HG02973 (cell line): ENCODE results near the gene SERPINF2.
"Not testable (repeated sequence)": the region's sequence is repeated elsewhere in the genome, so short reads cannot be mapped to it uniquely, and the experiment has no call there.

Experiments used
- ATAC-seq: cut with Tn5 transposase; IDR thresholded peaks from one replicate; pipeline ENCODE4 v1.9.1; 2021; ENCODE audit warnings: moderate library complexity; ENCODE audit not compliant: unreplicated experiment

The SERPINF2 gene

DNA sequence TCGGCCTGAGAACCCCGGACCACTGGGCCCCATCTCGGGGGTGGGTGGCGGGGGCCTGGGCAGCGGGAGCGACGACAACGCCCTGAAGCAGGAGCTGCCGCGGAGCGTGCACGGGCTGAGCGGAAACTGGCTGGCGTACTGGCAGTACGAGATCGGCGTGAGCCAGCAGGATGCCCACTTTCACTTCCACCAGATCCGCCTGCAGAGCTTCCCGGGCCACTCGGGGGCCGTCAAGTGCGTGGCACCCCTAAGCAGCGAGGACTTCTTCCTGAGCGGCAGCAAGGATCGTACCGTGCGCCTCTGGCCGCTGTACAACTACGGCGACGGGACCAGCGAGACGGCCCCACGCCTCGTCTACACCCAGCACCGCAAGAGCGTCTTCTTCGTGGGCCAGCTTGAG is 8.9 kb upstream of the SERPINF2 start:
- no peak for ATAC-seq

DNA sequence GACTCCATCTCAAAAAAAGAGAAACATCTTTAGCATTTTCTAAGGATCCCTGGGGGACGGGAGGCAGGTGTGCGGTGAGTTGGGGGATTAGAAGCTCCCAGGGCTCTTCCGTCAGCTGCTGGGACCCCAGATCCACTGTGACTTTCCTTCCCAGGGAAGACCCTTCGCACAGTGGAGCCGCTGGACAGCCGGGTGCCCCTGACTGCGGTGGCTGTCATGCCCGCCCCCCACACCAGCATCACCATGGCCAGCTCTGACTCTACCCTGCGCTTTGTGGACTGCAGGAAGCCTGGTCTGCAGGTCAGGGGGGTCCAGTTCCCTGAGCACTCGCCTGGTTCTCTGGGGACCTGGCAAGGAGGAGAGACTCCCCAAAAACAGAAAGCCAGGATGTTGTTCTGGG is 7.3 kb upstream of the SERPINF2 start:
- ATAC-seq, result no peak

DNA sequence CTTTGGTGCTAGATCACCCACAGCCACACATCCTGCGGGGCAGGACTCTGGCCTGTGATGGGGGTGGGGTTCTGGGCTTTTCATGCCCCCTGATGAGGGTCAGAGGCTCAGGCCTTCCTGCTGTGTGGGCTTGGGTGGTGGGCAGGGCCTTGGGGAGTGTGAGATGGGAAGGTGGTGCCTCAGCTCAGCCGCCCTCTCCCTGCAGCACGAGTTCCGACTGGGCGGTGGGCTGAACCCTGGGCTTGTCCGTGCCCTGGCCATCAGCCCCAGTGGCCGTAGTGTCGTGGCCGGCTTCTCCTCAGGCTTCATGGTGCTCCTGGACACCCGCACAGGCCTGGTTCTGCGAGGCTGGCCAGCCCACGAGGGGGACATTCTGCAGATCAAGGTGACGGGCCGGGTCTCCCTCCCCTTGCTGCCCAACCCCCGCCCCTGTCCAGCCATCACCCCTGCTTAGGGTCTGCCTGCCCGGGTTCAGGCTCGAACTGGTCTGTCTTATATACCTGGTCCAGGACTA is 6.8 kb upstream of the SERPINF2 start:
- ATAC-seq, result no peak

DNA sequence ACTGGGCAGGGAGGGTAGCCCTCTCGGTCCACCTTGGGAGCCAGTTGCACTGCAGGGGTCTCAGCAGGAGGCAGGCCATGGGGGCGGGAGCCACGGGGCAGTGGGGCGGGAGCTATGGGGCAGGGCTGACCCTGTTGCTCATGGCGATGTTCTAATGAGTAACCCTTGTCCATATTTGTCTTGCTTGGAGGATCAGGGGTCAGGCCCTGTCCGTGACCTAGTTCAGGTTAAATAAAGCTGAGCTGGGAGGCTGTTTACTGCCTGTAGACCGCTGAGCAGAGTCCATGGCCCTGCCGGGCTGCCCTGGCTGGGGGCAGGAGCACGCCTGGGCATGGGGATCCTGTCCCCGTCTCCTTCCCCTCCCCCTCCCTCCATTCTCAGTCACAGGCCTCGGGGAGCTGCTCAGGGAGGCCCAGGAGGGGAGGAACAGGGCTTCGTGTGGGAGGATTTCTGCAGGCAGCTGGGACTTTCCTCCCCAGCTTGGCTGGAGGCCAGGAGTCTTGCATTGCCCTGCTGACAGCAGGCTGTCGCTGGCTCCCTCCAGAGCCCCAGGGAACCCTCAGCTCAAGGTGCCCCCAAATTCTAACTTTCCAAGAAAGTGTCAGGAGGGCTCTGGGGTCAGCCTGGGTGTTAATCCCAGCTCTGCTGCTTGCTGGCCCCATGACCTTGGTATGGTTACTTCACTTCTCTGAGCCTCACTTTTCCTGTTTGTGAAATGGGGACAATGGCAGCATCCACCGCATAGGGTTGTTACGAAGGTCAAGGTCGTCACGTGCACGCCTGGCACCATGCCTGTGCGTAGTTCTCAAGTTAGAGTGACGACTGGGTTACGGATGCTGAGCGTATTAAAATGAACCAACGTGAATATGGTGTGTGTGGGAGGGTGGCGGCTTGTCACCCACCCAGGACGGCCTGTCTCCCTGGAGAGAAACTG is 6.1 kb upstream of the SERPINF2 start:
- ATAC-seq, result no peak

DNA sequence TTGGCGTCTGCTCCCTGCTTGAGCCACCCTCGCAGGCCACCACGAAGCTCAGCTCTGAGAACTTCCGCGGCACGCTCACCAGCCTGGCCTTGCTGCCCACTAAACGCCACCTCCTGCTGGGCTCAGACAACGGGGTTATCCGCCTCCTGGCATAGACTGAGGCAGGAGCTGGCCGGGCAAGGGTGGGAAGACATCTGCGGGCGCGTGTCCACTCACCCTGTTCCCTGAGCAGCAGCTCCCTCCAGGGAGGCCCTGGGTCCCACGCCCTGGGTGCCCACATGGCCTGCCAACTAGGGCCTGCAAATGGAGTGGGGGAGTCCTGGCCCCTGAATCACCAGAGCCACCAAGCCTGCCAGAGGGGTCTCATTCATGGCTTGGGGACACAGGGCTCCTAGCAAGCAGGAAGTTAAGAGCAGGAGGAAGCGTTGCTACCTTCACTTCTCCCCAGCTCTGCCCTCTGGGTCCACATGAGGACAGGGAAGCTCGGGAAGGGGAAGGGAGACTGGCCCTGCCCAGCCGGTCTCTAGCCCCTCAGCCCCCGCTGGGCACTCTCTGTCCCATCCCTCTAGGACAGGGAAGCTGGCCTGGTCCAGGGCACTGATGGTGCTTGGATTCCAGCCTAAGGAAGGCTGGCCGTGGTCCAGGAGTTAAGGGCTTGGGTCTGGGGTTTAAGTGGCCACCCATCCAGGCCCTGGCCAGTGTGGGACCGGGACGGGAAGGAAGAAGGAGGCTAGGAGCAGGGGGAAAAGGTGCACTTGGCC is 5.0 kb upstream of the SERPINF2 start:
- no peak for ATAC-seq

DNA sequence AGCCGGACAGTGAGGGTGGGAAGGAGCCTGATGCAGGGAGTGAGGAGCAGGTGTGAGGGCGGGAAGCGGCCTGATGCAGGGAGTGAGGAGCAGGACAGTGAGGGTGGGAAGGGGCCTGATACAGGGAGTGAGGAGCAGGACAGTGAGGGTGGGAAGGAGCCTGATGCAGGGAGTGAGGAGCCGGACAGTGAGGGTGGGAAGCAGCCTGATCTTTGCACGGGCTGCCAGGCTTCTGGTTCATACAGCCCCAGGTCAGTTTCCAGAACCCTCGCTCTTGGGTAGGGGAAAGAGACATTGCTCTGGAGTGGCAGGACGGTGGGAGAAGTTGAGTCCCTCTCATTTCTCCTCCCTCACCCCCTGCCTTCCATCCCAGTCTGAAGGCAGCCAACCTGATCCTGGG is 772 bp upstream of the SERPINF2 start:
- not testable (repeated sequence) for ATAC-seq

DNA sequence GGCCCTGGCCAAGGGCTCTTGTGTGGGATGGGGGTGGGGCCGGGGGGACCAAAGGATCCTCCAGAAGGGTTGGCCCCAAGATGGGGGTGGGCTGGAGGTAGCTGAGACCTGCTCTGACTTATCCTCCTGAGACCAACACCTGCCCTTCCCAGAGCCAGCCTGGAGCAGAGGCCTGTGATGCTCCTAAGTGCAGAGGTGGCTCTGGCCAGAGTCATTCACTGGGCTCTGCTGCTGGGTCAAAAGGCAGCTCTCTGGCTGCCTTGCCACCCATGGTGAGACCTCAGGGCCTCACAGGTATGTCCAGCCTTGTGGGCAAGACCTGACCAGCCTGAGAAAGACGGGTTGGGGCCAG is 393 bp downstream of the SERPINF2 start:
- ATAC-seq, result no peak

DNA sequence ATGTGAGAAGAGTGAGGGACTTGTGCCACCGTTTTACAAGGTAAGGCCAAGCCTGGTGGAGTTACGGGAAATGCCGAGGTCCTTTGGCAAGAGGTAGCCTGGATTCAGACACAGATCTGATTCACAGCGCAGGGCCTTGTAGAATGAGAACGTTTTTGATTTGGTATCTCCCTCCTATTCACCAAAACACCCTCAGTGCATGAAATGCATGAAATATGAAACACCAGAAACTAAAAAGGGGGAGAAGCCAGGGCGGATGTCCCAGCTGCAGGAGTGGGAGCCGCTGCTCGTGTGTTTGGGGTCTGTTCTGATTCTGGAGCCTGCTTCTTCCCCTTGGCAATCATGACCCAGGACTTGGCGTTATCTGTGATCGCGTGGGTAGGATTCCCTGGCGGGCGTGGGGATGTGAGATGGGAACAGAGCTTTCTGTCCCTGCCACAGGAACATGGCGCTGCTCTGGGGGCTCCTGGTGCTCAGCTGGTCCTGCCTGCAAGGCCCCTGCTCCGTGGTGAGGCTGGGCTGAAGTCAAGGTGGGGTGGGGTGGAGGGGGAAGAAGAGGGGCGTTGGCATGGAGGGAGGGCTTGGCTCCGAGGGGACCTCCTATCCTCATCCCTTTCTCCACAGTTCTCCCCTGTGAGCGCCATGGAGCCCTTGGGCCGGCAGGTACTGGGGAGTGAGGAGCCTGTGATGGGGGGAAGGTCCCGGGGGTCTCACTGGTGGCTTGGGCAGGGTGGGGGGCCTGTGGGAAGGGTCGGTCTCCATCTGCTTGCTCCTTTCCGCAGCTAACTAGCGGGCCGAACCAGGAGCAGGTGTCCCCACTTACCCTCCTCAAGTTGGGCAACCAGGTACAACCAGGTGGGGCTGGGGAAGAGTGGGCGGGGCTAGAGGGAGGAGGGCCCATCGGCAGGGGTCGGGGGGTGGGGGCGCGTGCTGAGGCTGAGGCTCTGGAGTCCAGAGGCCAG is 2.2 kb downstream of the SERPINF2 start:
- no peak for ATAC-seq

DNA sequence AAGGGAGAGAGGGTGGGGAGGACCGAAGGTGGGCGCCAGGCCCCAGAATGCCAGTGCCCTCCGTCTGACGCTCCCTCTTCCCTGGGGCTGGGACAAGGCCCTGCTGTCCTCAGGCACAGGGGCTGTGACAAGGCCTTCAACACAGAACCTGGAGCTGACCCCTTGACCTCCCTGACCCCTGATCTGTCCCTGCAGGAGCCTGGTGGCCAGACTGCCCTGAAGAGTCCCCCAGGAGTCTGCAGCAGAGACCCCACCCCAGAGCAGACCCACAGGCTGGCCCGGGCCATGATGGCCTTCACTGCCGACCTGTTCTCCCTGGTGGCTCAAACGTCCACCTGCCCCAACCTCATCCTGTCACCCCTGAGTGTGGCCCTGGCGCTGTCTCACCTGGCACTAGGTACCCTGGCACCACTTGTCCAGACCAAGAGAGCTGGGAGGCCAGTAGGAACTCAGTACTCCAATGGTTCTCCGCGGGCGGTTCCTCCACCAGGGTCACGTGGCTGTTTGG is 2.9 kb downstream of the SERPINF2 start:
- ATAC-seq, result no peak

DNA sequence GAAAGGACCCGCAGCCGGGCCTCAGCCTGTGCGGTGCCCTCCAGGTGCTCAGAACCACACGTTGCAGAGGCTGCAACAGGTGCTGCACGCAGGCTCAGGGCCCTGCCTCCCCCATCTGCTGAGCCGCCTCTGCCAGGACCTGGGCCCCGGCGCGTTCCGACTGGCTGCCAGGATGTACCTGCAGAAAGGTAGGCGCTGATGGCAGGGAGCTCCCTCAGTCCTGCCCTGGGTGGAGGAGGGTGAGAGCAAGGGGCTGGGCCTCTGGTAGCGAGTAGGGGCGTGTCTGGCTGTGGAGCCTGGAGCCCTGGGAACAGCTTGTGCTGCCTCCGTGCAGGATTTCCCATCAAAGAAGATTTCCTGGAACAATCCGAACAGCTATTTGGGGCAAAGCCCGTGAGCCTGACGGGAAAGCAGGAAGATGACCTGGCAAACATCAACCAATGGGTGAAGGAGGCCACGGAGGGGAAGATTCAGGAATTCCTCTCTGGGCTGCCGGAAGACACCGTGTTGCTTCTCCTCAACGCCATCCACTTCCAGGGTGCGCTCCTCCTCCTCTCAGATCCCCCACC is 4.4 kb downstream of the SERPINF2 start:
- ATAC-seq, result no peak

DNA sequence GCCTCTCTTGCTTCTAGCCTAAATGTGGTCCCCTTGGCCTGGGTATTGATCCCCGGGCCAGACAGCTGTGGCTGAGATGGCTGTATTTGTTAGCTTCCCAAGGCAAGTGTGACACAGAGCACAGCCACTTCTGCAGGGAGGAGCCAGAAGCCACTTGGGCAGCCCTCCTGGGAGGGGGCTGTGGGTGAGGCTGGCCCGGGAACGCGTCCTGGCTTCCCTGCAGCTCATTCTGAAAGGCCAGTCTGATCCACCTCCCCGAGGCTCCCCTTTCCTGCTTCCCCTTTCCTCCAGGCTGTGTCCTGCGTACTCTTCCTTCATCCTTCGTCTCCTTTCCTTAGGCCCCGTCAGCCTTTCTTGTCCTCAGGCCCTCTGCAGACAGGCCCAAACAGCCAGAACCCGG is 8.0 kb downstream of the SERPINF2 start:
- no peak for ATAC-seq

DNA sequence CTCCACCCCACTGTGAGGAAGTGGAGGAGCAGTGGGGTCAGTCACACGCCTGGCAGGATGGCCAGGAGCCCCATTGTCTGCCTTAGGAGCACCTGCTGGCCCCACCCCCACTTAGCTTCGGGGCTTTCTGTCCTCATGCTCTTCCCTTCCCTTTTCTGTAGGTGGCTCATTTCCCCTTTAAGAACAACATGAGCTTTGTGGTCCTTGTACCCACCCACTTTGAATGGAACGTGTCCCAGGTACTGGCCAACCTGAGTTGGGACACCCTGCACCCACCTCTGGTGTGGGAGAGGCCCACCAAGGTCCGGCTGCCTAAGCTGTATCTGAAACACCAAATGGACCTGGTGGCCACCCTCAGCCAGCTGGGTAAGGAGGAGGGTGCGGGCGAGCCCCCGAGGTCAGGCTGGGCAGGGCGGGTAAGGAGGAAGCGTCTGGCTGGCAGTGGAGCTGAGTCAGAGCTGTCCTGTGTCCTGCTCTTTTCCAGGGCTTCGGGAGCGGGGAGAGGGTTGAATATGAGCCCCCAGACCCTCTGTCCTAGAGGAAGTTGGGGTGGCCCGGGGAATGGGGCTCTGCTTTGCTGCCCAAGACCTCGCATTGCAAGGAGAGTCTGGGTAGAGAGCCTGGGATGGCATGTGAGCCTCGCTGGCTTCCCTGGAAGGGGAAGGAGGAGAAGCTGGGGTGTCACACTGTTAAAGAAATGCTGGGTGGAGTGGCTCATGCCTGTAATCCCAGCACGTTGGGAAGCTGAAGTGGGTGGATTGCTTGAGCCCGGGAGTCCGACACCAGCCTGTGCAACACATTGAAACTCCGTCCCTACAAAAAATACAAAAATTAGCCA is 10.0 kb downstream of the SERPINF2 start:
- ATAC-seq, result no peak

DNA sequence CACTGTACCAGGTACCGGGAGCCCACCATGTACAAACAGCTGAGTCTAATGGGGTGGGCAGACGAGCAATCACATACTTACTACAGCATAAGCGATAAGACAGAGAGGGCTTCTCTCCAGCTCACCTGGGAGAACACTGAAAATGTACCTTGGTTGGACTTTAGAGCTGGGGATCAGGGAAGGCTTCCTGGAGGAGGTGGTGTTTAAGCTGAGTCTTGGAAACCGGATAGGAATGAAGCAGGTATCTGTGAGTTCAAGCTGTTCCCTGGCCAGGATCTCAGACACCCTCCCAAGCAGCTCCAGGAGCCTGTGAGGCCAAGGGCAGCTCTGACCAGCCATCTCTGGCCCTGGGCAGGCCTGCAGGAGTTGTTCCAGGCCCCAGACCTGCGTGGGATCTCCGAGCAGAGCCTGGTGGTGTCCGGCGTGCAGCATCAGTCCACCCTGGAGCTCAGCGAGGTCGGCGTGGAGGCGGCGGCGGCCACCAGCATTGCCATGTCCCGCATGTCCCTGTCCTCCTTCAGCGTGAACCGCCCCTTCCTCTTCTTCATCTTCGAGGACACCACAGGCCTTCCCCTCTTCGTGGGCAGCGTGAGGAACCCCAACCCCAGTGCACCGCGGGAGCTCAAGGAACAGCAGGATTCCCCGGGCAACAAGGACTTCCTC is 11.2 kb downstream of the SERPINF2 start:
- ATAC-seq, result no peak

DNA sequence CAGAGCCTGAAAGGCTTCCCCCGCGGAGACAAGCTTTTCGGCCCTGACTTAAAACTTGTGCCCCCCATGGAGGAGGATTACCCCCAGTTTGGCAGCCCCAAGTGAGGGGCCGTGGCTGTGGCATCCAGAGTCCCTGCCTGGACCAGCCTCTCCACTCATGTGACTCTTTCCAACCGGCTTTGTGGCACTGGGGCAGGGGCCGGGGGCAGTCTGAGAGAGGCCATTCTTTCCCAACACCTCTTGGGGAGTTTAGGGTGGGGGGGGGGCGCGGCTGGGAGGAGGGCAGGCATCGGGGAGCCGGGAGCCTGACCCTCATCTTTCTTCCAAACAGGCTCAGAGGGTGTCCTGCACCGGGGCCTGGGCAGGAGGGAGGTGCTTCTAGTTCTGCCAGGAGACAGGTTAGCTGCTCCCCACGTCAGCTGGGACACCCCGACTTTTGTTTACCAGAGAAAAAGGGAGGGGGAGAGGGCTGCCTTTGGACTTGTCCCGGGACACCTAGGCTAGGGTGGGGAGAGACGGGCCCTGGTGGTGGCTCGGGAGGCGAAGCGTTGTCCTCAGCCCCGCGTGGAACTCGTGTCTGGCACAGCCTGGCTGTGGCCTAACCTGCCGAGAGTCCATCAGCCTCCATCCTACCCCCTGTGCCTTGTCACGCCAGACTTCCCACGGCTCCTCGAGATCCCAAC is 11.9 kb downstream of the SERPINF2 start:
- no peak for ATAC-seq

DNA sequence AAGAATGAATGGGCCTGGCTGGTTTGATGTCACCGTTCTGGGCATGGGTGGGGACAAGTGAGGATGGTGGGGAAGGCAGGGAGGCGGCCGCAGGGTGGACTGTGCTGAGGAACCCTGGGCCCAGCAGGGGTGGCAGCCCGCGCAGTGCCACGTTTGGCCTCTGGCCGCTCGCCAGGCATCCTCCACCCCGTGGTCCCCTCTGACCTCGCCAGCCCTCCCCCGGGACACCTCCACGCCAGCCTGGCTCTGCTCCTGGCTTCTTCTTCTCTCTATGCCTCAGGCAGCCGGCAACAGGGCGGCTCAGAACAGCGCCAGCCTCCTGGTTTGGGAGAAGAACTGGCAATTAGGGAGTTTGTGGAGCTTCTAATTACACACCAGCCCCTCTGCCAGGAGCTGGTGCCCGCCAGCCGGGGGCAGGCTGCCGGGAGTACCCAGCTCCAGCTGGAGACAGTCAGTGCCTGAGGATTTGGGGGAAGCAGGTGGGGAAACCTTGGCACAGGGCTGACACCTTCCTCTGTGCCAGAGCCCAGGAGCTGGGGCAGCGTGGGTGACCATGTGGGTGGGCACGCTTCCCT is 12.7 kb downstream of the SERPINF2 start:
- ATAC-seq, result no peak

DNA sequence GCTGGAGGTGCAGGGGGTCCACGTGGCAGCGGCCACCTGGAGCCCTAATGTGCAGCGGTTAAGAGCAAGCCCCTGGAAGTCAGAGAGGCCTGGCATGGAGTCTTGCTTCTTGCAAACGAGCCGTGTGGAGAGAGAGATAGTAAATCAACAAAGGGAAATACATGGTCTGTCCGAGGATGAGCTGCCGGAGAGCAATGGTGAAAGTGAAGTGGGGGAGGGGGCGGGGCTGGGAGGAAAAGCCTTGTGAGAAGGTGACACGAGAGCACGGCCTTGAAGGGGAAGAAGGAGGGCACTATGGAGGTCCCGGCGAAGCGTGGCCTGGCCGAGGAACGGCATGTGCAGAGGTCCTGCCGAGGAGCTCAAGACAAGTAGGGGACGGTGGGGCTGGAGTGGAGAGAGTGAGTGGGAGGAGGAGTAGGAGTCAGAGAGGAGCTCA is 13.2 kb downstream of the SERPINF2 start:
- no peak for ATAC-seq

DNA sequence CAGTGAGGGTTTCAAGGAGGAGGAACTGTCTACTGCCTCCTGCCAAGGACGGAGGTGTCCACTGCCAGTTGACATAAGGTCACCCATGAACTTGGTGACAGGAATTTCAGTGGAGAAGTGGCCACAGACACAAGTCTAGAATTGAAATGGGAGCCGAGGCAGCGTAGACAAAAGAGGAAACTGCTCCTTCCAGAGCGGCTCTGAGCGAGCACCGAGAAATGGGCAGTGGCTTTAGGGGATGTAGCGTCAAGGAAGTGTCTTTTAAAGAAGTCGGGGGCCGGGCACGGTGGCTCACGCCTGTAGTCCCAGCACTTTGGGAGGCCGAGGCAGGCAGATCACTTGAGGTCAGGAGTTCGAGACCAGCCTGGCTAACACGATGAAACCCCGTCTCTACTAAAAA is 16.1 kb downstream of the SERPINF2 start:
- ATAC-seq, result no peak

DNA sequence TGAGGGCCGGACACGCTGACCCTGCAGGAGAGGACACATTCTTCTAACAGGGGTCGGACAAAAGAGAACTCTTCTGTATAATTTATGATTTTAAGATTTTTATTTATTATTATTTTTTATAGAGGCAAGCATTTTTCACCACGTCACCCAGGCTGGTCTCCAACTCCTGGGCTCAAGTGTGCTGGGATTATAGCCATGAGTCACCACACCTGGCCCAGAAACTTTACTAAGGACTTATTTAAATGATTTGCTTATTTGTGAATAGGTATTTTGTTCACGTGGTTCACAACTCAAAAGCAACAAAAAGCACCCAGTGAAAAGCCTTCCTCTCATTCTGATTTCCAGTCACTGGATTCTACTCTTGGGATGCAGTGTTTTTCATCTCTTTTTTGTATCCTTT is 16.9 kb downstream of the SERPINF2 start:
- no peak for ATAC-seq
